Measurements from ENCODE around the gene WDR81.

WDR81 gene

DNA sequence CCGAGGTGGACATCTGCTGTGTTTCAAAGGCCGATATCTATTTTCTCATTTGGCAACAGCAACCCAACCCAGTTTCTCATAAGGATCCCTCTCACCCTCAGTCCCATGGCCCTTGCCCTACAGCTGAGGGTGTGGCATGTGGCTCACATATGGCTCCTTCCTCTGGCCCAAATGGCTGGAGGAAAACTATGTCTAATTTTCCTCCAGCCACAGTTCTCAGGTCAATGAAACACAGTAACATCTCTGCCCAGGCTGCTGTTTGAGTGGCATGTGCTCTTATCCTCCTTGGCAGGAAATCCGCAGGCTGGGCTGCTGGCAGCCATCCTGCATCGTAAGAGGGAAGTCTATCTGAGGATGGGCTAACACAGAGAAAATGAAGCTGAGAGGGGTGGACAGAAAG lies 61.4 kb downstream of the WDR81 start:
- DNase-seq = no peak

DNA sequence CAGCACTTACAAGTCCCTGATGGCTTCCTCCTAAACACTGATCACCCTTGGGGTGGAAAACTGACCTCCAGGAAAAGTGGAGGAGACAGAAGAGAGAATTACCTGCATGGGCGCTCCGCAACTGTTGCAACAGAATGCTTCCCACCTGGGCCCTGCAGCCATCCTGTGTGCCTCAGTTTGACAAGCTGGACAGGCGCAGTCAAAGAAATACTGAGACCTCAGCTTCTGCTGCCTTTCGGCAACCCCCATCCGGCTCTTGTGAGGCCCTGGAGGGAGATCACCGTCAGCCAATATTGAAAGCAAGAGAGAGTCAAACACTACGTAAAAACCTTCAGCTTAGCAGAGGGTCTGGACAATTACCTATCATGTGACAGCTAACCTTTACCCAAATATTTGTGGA lies 62.2 kb downstream of the WDR81 start:
- no peak for DNase-seq

GRCh38 chr17:1787301-1787902 lies 62.9 kb downstream of the WDR81 start:
- DNase-seq = no peak
